Activated CD4-positive, alpha-beta T cell treated with anti-CD3 and anti-CD28 coated beads, Interleukin-2, amount 50 U/mL, for 4 hours (primary cell): ENCODE data around the gene MAP3K4.
A peak's percentile ranks its signal among the peaks of the same experiment; 100 is the strongest.

ENCODE experiments used
- DNase-seq, 2 experiments: peaks; one replicate each; pipeline ENCODE4 v3.0.0-alpha.2; 2020

MAP3K4 gene

GRCh38 chr6:161048641-161049040, 57.1 kb downstream of the MAP3K4 start:
- no peak for DNase-seq

GRCh38 chr6:161050134-161050765, 58.7 kb downstream of the MAP3K4 start:
- DNase-seq = no peak

- no peak for DNase-seq
Observed at GRCh38 chr6:161053103-161053502, 61.5 kb downstream of the MAP3K4 start.

DNA sequence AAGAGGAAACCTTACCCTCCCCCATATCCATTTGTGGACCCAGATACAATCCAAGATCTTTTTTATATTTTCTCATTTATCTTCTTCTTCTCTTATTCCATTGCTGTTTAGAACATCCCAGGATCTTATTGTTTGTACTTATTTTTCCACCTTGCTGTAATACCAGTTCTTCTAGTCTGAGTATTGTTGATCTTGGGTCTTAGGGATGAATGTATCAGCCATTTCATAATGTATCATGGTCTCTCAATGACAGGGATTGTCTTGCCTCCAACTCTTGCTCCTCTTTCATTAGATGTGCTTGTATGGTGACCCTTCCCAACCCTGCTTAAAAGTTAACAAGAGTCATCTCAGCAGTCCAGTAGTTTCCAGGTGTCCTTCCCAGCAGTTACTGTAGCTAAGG, 63.3 kb downstream of the MAP3K4 start:
- DNase-seq = no peak

GRCh38 chr6:161056451-161056850, 64.9 kb downstream of the MAP3K4 start:
- DNase-seq = no peak

DNA sequence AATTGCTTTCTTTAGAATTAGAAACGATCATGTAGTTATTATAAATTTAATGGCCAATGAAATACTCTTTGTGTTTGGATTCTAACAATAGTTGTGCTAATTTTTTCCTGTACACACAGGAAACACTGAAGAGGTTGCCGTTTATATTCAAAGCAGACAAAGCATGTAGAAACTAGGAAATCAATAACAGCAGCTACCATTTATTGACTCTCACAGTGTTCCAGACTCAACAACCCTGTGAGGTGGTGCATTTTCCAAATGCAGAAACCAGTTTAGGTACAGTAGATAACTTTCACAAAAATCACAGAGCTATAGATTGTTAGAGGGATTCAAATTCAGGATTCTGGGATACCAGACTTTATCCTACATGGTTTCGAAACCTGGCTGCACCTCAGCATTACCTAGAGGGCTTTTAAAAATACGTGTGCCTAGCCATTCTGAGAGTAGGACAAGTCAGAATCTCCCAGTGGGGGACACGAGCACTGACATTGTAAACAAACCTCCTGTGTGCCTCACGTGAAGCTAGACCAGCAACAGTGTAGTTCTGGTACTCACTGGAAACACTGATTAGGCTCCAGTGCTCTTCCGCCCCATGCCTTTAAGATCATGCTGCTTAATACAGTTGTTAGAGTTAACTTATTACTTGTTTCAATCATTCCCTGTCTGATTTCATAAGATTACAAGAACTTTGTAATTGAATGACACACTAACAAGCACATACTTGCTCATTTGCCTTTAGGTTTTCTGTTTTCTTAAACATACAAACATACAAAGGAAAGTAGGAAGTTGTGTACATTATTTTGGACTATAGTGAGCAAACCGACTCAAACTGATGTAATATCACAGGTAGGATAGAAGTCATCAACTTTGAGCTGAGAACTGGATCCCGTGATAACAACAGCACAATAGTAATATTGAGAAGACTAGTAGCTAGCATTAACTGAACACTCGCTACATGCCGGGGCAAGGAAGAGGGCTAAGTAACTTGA, 65.8 kb downstream of the MAP3K4 start:
- DNase-seq = no peak

DNA sequence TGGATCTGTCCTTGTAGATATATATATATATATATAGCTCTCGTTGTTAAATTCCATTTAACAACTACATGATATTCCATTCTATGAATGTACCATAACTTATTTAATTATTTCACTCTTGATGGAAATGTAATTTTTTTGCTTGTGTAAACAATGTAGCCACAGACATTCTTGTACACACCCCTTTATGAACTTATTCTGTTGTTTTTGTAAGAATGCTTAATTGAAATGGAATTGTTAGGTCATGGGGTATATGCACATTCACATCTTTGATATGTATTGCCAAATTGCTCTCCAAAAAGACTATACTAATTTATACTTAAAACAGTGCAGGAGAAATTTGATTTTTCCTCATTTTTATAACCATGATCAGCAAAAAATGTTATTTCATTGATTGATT, 67.2 kb downstream of the MAP3K4 start:
- DNase-seq = no peak

DNA sequence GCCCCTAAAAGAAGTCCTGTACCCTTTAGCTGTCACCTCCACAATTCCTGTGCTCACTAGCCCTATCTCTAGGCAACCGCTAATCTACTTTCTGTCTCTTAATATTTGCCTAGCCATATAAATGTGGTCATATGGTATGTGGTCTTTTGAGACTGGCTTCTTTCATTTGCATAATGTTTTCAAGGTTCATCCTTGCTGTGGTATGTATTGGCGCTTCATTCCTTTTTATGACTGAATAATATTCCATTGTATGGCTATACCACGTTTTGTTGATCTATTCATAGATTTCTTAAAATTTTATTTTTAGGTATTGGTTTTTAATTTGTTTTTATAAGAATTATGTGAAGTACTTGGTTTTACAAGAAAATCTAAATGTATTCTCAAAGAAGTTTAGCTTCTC, 70.0 kb downstream of the MAP3K4 start:
- no peak for DNase-seq

- no peak for DNase-seq
Observed at GRCh38 chr6:161064915-161065314, 73.3 kb downstream of the MAP3K4 start.

GRCh38 chr6:161066511-161066910, 74.9 kb downstream of the MAP3K4 start:
- no peak for DNase-seq

- no peak for DNase-seq
Observed at GRCh38 chr6:161067749-161068148, 76.2 kb downstream of the MAP3K4 start.

DNA sequence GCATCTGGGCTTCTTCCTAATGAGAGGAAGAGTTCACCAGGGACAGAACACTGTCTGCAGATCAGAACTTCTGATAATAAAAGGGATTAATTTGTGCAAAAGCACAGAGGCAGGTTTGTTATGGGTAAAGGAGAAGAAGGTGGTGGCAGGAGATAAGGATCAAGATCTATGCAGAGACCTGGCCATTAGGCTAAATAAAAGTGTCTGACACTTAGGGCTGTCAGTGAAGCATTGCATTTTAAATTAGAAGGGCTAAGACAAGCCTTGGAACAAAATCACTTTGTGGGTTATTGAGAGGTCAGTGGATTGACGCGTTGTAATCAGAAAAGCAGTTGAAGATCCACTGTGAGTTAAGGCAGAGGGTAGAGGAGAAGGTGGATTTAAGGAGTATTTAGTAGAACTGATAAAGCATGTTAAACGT, 76.8 kb downstream of the MAP3K4 start:
- no peak for DNase-seq

DNA sequence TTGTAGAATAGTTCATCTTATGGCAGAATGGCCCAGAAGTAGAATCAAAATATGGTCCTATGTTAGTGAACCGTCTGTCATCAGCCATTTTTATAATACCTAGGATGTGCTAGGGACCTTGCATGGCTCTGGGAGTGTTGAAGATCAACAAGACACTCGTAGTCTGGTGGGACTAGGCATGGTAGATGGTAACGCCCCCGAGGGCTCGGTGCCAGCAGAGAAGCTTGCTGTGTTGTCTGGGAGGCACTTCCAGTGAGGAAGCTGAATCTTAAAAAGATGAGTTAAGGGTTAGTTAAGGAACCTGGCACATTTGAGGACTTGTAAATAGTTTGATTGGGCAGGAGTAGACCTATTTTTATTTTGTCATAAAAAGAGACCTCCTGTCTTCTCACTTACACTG, 82.4 kb downstream of the MAP3K4 start:
- DNase-seq = no peak

DNA sequence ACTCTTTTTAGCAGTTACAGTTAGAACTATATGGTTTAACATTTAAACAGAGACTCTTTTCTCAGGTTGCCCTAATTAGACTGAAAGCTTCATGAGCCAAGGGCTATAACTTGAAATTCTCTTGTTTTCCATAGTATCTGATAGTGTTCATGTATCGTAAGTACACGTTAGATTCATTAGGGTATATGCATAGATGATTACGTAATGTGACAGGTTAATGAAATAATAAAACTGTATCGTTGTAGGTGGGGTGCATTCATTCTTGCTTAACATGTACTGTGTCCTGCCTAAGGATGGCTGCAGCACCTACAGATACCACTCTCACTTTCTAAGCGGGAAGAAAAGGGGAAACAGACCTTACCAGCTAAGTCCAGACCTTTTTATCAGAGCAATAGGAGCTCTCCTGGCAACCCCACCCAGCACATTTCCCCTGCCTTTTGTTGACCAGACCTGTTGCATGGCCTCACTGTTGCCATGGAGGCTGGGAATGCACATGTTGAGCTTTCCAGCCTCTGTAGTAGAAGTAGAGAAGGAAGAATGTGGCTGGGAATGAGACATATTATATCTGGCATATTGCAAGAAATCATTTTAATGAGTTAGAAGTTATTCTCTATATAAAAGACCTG, 83.0 kb downstream of the MAP3K4 start:
- DNase-seq = no peak

DNA sequence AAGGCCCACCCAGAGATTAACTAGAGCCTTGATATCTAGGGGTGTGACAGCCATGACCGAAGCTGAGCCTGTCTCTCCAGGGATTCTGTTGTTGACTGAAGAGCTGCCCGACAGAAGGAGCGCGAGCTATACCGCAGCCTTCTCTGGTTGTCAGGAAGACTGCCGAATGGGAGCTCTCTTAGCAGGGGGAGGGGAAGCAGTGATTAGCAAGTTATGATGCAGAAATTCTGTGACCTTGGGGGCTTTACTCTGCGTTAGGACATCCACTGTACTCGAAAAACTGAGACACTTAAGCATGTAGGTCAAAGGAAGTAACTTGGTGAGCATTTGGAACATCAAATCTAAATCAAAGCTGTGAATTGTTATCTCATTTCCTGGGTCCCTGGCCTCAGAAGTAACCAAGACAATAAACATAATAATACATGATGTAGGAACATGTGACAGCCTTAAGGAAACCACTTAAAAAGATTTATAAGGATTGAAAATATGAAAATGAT, 84.7 kb downstream of the MAP3K4 start:
- DNase-seq = peak; percentile 6 to 13

DNA sequence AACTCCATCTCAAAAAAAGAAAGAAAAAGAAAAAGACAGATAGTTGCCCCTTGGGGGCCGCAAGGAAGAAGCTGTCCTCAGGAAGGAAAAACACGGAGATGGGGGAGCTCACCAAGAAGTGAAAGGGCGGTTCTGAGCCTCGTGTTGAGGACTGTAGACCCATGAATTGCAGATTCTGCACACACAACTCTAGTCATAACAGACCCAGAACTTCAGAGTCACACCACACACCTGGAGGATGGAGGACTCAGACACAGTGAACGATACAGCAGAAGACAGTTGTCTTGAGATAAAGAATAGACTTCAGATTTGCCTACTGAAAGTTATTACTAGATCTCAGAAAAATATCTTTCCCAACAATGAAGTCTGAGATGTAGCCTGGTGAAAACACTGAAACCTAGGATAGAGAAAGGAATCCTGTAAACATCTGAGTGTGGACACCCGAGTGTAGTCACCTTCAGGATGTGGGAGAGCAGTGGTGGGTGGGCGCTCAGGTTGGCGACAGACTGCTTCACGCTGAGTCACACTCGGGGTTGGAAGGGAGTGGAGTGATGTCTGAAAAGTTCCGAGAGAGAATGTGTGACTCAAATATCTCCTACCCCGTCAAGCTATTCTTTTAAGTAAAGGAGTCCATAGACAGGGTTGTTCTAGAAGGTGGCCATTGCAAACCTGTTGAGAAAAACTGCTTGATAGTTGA, 88.1 kb downstream of the MAP3K4 start:
- peak; percentile 60 to 68 for DNase-seq

DNA sequence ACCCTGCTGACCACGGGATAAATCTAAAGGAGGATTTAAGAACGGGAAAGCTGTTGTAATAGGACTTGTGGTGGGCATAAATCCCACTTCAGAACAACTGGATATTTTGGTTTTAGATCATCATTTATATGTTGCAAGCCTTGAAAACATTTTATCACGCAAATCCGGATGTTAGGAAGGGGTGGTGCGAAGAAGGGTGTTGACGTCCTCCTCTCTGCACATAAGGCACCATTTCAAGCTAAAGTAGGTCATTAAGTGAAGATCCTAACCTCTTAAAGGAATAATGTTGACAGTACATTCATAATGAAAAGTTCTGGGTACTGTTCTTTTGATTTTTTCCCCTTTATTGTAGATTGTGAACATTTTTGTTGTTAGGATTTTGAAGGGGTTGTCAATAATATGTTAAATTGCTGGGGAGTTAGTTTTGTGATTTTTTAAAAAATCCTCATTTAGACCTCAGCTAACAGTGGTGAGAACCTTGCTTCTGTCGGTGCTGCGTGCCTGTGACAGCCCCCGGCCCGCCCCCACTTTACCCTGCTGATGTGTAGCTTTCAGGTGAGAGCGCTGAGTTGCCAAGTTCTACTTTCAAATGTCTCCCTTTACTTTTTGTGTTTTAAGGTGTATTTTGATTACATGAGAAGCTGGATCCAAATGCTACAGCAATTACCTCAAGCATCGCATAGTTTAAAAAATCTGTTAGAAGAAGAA, 88.8 kb downstream of the MAP3K4 start:
- DNase-seq = peak; percentile 9 to 19

GRCh38 chr6:161082215-161082614, 90.6 kb downstream of the MAP3K4 start:
- DNase-seq = no peak

DNA sequence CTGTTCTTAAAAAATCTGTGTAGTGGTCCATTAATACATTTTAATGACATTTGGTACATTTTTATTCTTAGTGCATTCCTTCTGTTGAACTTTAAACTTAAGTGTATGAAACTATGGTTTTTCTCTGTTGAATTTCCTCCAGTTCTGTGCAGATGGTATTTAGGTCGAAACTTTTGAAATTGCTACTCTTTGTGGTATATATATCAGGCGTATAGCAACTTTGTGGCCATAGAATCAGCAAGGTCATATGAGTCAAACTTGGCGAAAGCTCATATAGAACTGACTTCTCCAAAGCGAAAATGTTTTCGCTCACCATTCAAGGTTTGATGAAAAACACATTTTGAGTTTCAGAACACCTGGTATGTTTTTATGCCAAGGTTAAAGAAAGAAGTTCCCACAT, 93.7 kb downstream of the MAP3K4 start:
- DNase-seq = no peak

- no peak for DNase-seq
Observed at GRCh38 chr6:161088676-161089328, 97.2 kb downstream of the MAP3K4 start.

GRCh38 chr6:161091151-161091550, 99.6 kb downstream of the MAP3K4 start:
- no peak for DNase-seq
